GM23338 (cell line): ENCODE results near the gene ARHGEF28. TPM values are rescaled to one million over a fixed set of nuclear protein-coding genes. Genes with fewer than 3 reads are reported as not detected.

Experiments used
- ATAC-seq: fragments of 200-7000 bp; cut with Tn5 transposase; 3 replicates; pipeline ENCODE4 v1.9.1; 2020
- DNase-seq: peaks from one replicate; pipeline ENCODE4 v3.0.0-alpha.2; 2015; ENCODE audit warnings: low spot score
- H2AFZ ChIP-seq: fragments of 200-600 bp; sonication (generic); 2 replicates; pipeline ENCODE4 v1.8.0; 2016; ENCODE audit warnings: antibody characterized with exemption, mild to moderate bottlenecking, moderate library complexity
- H3F3A ChIP-seq: fragments of 200-600 bp; sonication (generic); replicated peaks from 2 replicates; pipeline ENCODE4 v1.8.0; 2017; ENCODE audit warnings: antibody characterized with exemption, mixed run types, low read depth
- H3K27ac ChIP-seq: fragments of 200-600 bp; sonication (generic); 2 replicates; pipeline ENCODE4 v1.6.1; 2016; ENCODE audit warnings: low read depth
- H3K27me3 ChIP-seq: fragments of 200-600 bp; sonication (generic); 2 replicates; pipeline ENCODE4 v1.8.0; 2016; ENCODE audit warnings: mild to moderate bottlenecking, mixed run types, moderate library complexity; ENCODE audit not compliant: insufficient read depth
- H3K36me3 ChIP-seq: fragments of 200-600 bp; sonication (generic); 2 replicates; pipeline ENCODE4 v1.8.0; 2016; ENCODE audit warnings: mild to moderate bottlenecking; ENCODE audit not compliant: insufficient read depth
- H3K4me1 ChIP-seq: fragments of 200-600 bp; sonication (generic); 2 replicates; pipeline ENCODE4 v1.8.0; 2016; ENCODE audit warnings: mild to moderate bottlenecking, moderate library complexity; ENCODE audit not compliant: insufficient read depth
- H3K4me2 ChIP-seq: fragments of 200-600 bp; sonication (generic); 2 replicates; pipeline ENCODE4 v1.7.1; 2017; ENCODE audit warnings: mixed run types
- H3K4me3 ChIP-seq: fragments of 200-600 bp; sonication (generic); 2 replicates; pipeline ENCODE4 v1.6.1; 2016; ENCODE audit warnings: mixed run types
- H3K79me2 ChIP-seq: fragments of 200-600 bp; sonication (generic); replicated peaks from 2 replicates; pipeline ENCODE4 v1.8.0; 2017; ENCODE audit warnings: mild to moderate bottlenecking; ENCODE audit not compliant: insufficient read depth
- H3K9me2 ChIP-seq: fragments of 200-600 bp; sonication (generic); 2 replicates; pipeline ENCODE4 v1.8.0; 2017; ENCODE audit not compliant: insufficient read depth
- H4K20me1 ChIP-seq: fragments of 200-600 bp; sonication (generic); replicated peaks from 2 replicates; pipeline ENCODE4 v1.8.0; 2017; ENCODE audit warnings: mild to moderate bottlenecking; ENCODE audit not compliant: insufficient read depth
- H3K27ac Mint-ChIP-seq: 2 replicates; pipeline ENCODE4 v1.8.0; 2020; ENCODE audit warnings: inconsistent platforms, mild to moderate bottlenecking, moderate library complexity, mixed read lengths
- H3K27me3 Mint-ChIP-seq: 3 replicates; pipeline ENCODE4 v1.8.0; 2022; ENCODE audit warnings: low read depth, mild to moderate bottlenecking, moderate library complexity, mixed read lengths, inconsistent platforms; ENCODE audit not compliant: insufficient read depth, poor library complexity
- H3K36me3 Mint-ChIP-seq: 3 replicates; pipeline ENCODE4 v1.8.0; 2021; ENCODE audit warnings: low read depth, mild to moderate bottlenecking, inconsistent platforms, moderate library complexity, mixed read lengths
- H3K4me1 Mint-ChIP-seq: 3 replicates; pipeline ENCODE4 v1.8.0; 2020; ENCODE audit warnings: mild to moderate bottlenecking, inconsistent platforms, mixed read lengths
- H3K4me3 Mint-ChIP-seq: 3 replicates; pipeline ENCODE4 v1.8.0; 2021; ENCODE audit warnings: moderate library complexity, mild to moderate bottlenecking, inconsistent platforms, mixed read lengths
- H3K9me3 Mint-ChIP-seq: 3 replicates; pipeline ENCODE4 v1.8.0; 2020; ENCODE audit warnings: moderate library complexity, mild to moderate bottlenecking, inconsistent platforms, mixed read lengths
- CREB1 ChIP-seq: fragments of 250-450 bp; sonication (Bioruptor Pico); IDR thresholded peaks from 2 replicates; pipeline ENCODE4 v1.5.0; 2020; ENCODE audit warnings: low read depth, mild to moderate bottlenecking, moderate library complexity
- EZH2 ChIP-seq: fragments of 200-600 bp; sonication (generic); IDR thresholded peaks from one replicate; pipeline ENCODE4 v1.8.0; 2017; ENCODE audit warnings: antibody characterized with exemption, mild to moderate bottlenecking, low read depth; ENCODE audit not compliant: unreplicated experiment
- EZH2phosphoT487 ChIP-seq: fragments of 200-600 bp; sonication (generic); IDR thresholded peaks from one replicate; pipeline ENCODE4 v1.8.1; 2018; ENCODE audit warnings: antibody characterized with exemption; ENCODE audit not compliant: unreplicated experiment
- JUNB ChIP-seq: IDR thresholded peaks from one replicate; pipeline ENCODE4 v1.6.1; 2016; ENCODE audit warnings: antibody characterized with exemption; ENCODE audit not compliant: unreplicated experiment
- NANOG ChIP-seq: IDR thresholded peaks from 2 replicates; pipeline ENCODE4 v1.6.1; 2016; ENCODE audit warnings: antibody characterized with exemption, borderline replicate concordance
- POLR2AphosphoS5 ChIP-seq: IDR thresholded peaks from 2 replicates; pipeline ENCODE4 v1.6.1; 2016; ENCODE audit warnings: antibody characterized with exemption, low read depth
- STAT1 ChIP-seq: IDR thresholded peaks from one replicate; pipeline ENCODE4 v1.6.1; 2016; ENCODE audit warnings: antibody characterized with exemption; ENCODE audit not compliant: unreplicated experiment
- ZNF114 ChIP-seq: fragments of 250-450 bp; sonication (Bioruptor Pico); IDR thresholded peaks from 2 replicates; pipeline ENCODE4 v1.5.0; 2020; ENCODE audit warnings: mild to moderate bottlenecking, moderate library complexity
- ZNF331 ChIP-seq: fragments of 250-450 bp; sonication (Bioruptor Pico); IDR thresholded peaks from 2 replicates; pipeline ENCODE4 v1.5.0; 2020; ENCODE audit warnings: low read depth, mild to moderate bottlenecking, moderate library complexity
- polyA plus RNA-seq: library from polyadenylated mRNA; unstranded; fragments of >200 nt; fragmentation: Nextera tagmentation; extraction: Ambion mirVana; gene quantifications from 2 replicates; pipeline ENCODE4 v1.2.1, GENCODE V29; 2016
- total RNA-seq: library from RNA; depleted of rRNA; stranded (reverse); fragments of >200 nt; shearing (Covaris generic); gene quantifications from 2 replicates; pipeline ENCODE4 v1.2.3, GENCODE V29; 2014
- TF ChIP-seq, protein P1 (sequence below): IDR thresholded peaks from one replicate; pipeline ENCODE4 v1.6.1; 2018; ENCODE audit warnings: antibody characterized with exemption; ENCODE audit not compliant: unreplicated experiment
- TF ChIP-seq, protein P2 (sequence below): fragments of 250-450 bp; sonication (Bioruptor Pico); IDR thresholded peaks from 2 replicates; pipeline ENCODE4 v1.5.0; 2020; ENCODE audit warnings: mild to moderate bottlenecking, moderate library complexity
- TF ChIP-seq, protein P3 (sequence below), 2 experiments: fragments of 200-600 bp in 1 of 2; sonication (generic) in 1 of 2; conservative IDR thresholded peaks; 2 replicates each; pipeline versions ENCODE4 v1.5.1 to v1.6.1; 2016 to 2017; ENCODE audit warnings: antibody characterized with exemption in 2 of 2, low read depth in 2 of 2, mild to moderate bottlenecking in 2 of 2, moderate library complexity in 1 of 2
- TF ChIP-seq, protein P4 (sequence below): IDR thresholded peaks from 2 replicates; pipeline ENCODE4 v1.6.1; 2016; ENCODE audit warnings: antibody characterized with exemption

Gene ARHGEF28
- total and polyA plus RNA-seq, 2 experiments from 2014 or later, result 0.39 to 1.0 TPM

DNA sequence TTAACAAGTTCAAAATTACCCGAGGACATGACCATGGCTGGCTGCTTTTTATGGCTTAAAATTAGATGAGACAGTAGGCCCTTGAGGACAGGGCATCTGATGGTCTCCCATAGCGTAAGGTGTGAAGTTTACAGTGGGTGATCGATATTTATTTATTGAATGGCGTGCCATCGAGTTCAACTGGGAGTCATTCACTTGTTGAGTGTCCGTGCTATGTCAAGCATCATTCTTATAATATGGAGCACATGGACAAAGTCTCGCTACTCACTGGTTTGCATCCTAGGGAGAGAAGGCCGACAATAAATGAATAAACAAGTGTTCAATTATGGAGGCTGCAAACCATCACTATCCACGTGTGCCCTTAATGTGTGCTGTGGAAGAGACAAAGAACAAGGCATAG is 277.2 kb downstream of the ARHGEF28 start:
- Mint-ChIP-seq H3K4me3 (no peak overlapping the region), H3K27ac (no peak overlapping the region), H3K4me1 (peaks cover 3% of the 10 kb centered on the region; the same call in 1 of the 3 replicates), H3K9me3 (peaks cover 4% of the 10 kb centered on the region; the same call in 1 of the 3 replicates), H3K36me3 (no peaks in the 10 kb centered on the region), H3K27me3 (peaks cover 2% of the 10 kb centered on the region)
- ATAC-seq, result no peak
- Histone ChIP-seq H4K20me1 (no peaks in the 10 kb centered on the region), H3K9me2 (no peaks in the 10 kb centered on the region), H3K27me3 (no peaks in the 10 kb centered on the region), H3K36me3 (no peaks in the 10 kb centered on the region; the same call in 1 of the 2 replicates), H3K4me1 (no peaks in the 10 kb centered on the region), H3F3A (no peaks in the 10 kb centered on the region), H3K27ac (no peak overlapping the region), H3K4me3 (no peak overlapping the region), H3K4me2 (no peak overlapping the region), H3K79me2 (no peaks in the 10 kb centered on the region), H2AFZ (no peak overlapping the region)
- TF ChIP-seq, protein P1, sequence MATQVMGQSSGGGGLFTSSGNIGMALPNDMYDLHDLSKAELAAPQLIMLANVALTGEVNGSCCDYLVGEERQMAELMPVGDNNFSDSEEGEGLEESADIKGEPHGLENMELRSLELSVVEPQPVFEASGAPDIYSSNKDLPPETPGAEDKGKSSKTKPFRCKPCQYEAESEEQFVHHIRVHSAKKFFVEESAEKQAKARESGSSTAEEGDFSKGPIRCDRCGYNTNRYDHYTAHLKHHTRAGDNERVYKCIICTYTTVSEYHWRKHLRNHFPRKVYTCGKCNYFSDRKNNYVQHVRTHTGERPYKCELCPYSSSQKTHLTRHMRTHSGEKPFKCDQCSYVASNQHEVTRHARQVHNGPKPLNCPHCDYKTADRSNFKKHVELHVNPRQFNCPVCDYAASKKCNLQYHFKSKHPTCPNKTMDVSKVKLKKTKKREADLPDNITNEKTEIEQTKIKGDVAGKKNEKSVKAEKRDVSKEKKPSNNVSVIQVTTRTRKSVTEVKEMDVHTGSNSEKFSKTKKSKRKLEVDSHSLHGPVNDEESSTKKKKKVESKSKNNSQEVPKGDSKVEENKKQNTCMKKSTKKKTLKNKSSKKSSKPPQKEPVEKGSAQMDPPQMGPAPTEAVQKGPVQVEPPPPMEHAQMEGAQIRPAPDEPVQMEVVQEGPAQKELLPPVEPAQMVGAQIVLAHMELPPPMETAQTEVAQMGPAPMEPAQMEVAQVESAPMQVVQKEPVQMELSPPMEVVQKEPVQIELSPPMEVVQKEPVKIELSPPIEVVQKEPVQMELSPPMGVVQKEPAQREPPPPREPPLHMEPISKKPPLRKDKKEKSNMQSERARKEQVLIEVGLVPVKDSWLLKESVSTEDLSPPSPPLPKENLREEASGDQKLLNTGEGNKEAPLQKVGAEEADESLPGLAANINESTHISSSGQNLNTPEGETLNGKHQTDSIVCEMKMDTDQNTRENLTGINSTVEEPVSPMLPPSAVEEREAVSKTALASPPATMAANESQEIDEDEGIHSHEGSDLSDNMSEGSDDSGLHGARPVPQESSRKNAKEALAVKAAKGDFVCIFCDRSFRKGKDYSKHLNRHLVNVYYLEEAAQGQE, result no peak
- TF ChIP-seq, protein P2, sequence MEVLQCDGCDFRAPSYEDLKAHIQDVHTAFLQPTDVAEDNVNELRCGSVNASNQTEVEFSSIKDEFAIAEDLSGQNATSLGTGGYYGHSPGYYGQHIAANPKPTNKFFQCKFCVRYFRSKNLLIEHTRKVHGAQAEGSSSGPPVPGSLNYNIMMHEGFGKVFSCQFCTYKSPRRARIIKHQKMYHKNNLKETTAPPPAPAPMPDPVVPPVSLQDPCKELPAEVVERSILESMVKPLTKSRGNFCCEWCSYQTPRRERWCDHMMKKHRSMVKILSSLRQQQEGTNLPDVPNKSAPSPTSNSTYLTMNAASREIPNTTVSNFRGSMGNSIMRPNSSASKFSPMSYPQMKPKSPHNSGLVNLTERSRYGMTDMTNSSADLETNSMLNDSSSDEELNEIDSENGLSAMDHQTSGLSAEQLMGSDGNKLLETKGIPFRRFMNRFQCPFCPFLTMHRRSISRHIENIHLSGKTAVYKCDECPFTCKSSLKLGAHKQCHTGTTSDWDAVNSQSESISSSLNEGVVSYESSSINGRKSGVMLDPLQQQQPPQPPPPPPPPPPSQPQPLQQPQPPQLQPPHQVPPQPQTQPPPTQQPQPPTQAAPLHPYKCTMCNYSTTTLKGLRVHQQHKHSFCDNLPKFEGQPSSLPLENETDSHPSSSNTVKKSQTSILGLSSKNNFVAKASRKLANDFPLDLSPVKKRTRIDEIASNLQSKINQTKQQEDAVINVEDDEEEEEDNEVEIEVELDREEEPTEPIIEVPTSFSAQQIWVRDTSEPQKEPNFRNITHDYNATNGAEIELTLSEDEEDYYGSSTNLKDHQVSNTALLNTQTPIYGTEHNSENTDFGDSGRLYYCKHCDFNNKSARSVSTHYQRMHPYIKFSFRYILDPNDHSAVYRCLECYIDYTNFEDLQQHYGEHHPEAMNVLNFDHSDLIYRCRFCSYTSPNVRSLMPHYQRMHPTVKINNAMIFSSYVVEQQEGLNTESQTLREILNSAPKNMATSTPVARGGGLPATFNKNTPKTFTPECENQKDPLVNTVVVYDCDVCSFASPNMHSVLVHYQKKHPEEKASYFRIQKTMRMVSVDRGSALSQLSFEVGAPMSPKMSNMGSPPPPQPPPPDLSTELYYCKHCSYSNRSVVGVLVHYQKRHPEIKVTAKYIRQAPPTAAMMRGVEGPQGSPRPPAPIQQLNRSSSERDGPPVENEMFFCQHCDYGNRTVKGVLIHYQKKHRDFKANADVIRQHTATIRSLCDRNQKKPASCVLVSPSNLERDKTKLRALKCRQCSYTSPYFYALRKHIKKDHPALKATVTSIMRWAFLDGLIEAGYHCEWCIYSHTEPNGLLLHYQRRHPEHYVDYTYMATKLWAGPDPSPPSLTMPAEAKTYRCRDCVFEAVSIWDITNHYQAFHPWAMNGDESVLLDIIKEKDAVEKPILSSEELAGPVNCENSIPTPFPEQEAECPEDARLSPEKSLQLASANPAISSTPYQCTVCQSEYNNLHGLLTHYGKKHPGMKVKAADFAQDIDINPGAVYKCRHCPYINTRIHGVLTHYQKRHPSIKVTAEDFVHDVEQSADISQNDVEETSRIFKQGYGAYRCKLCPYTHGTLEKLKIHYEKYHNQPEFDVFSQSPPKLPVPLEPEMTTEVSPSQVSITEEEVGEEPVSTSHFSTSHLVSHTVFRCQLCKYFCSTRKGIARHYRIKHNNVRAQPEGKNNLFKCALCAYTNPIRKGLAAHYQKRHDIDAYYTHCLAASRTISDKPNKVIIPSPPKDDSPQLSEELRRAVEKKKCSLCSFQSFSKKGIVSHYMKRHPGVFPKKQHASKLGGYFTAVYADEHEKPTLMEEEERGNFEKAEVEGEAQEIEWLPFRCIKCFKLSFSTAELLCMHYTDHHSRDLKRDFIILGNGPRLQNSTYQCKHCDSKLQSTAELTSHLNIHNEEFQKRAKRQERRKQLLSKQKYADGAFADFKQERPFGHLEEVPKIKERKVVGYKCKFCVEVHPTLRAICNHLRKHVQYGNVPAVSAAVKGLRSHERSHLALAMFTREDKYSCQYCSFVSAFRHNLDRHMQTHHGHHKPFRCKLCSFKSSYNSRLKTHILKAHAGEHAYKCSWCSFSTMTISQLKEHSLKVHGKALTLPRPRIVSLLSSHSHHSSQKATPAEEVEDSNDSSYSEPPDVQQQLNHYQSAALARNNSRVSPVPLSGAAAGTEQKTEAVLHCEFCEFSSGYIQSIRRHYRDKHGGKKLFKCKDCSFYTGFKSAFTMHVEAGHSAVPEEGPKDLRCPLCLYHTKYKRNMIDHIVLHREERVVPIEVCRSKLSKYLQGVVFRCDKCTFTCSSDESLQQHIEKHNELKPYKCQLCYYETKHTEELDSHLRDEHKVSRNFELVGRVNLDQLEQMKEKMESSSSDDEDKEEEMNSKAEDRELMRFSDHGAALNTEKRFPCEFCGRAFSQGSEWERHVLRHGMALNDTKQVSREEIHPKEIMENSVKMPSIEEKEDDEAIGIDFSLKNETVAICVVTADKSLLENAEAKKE (CRISPR knock-in tag), result no peak
- TF ChIP-seq NANOG (no peak), EZH2 (no peak), JUNB (no peak), ZNF331 (no peak), EZH2phosphoT487 (no peak), CREB1 (CRISPR knock-in tag) (no peak), STAT1 (no peak), POLR2AphosphoS5 (no peak), ZNF114 (CRISPR knock-in tag) (no peak)
- TF ChIP-seq, protein P3, sequence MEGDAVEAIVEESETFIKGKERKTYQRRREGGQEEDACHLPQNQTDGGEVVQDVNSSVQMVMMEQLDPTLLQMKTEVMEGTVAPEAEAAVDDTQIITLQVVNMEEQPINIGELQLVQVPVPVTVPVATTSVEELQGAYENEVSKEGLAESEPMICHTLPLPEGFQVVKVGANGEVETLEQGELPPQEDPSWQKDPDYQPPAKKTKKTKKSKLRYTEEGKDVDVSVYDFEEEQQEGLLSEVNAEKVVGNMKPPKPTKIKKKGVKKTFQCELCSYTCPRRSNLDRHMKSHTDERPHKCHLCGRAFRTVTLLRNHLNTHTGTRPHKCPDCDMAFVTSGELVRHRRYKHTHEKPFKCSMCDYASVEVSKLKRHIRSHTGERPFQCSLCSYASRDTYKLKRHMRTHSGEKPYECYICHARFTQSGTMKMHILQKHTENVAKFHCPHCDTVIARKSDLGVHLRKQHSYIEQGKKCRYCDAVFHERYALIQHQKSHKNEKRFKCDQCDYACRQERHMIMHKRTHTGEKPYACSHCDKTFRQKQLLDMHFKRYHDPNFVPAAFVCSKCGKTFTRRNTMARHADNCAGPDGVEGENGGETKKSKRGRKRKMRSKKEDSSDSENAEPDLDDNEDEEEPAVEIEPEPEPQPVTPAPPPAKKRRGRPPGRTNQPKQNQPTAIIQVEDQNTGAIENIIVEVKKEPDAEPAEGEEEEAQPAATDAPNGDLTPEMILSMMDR (conservative IDR thresholded peaks at IDR 0.05; ENCODE audit: low read depth in 2 of 2), result no peak
- TF ChIP-seq, protein P4, sequence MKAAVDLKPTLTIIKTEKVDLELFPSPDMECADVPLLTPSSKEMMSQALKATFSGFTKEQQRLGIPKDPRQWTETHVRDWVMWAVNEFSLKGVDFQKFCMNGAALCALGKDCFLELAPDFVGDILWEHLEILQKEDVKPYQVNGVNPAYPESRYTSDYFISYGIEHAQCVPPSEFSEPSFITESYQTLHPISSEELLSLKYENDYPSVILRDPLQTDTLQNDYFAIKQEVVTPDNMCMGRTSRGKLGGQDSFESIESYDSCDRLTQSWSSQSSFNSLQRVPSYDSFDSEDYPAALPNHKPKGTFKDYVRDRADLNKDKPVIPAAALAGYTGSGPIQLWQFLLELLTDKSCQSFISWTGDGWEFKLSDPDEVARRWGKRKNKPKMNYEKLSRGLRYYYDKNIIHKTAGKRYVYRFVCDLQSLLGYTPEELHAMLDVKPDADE, result no peak
- DNase-seq, result no peak
